Measurements from ENCODE around the gene NELFB.

- TF ChIP-seq JUND (IDR thresholded peaks at IDR 0.05), result no peak
- TF ChIP-seq, protein P1, sequence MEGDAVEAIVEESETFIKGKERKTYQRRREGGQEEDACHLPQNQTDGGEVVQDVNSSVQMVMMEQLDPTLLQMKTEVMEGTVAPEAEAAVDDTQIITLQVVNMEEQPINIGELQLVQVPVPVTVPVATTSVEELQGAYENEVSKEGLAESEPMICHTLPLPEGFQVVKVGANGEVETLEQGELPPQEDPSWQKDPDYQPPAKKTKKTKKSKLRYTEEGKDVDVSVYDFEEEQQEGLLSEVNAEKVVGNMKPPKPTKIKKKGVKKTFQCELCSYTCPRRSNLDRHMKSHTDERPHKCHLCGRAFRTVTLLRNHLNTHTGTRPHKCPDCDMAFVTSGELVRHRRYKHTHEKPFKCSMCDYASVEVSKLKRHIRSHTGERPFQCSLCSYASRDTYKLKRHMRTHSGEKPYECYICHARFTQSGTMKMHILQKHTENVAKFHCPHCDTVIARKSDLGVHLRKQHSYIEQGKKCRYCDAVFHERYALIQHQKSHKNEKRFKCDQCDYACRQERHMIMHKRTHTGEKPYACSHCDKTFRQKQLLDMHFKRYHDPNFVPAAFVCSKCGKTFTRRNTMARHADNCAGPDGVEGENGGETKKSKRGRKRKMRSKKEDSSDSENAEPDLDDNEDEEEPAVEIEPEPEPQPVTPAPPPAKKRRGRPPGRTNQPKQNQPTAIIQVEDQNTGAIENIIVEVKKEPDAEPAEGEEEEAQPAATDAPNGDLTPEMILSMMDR (IDR thresholded peaks at IDR 0.05; ENCODE audit: low read depth, low read length, missing input control), result no peak
- TF ChIP-seq, protein P2, sequence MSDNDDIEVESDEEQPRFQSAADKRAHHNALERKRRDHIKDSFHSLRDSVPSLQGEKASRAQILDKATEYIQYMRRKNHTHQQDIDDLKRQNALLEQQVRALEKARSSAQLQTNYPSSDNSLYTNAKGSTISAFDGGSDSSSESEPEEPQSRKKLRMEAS (IDR thresholded peaks at IDR 0.05), result no peak
- no peak for TF ChIP-seq GABPA (IDR thresholded peaks at IDR 0.05 in 1 of 2, conservative IDR thresholded peaks at IDR 0.05 in 1 of 2)
- TF ChIP-seq YY1 (IDR thresholded peaks at IDR 0.05), result no peak
- TF ChIP-seq RAD21 (IDR thresholded peaks at IDR 0.05), result no peak
- TF ChIP-seq, protein P3, sequence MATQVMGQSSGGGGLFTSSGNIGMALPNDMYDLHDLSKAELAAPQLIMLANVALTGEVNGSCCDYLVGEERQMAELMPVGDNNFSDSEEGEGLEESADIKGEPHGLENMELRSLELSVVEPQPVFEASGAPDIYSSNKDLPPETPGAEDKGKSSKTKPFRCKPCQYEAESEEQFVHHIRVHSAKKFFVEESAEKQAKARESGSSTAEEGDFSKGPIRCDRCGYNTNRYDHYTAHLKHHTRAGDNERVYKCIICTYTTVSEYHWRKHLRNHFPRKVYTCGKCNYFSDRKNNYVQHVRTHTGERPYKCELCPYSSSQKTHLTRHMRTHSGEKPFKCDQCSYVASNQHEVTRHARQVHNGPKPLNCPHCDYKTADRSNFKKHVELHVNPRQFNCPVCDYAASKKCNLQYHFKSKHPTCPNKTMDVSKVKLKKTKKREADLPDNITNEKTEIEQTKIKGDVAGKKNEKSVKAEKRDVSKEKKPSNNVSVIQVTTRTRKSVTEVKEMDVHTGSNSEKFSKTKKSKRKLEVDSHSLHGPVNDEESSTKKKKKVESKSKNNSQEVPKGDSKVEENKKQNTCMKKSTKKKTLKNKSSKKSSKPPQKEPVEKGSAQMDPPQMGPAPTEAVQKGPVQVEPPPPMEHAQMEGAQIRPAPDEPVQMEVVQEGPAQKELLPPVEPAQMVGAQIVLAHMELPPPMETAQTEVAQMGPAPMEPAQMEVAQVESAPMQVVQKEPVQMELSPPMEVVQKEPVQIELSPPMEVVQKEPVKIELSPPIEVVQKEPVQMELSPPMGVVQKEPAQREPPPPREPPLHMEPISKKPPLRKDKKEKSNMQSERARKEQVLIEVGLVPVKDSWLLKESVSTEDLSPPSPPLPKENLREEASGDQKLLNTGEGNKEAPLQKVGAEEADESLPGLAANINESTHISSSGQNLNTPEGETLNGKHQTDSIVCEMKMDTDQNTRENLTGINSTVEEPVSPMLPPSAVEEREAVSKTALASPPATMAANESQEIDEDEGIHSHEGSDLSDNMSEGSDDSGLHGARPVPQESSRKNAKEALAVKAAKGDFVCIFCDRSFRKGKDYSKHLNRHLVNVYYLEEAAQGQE (IDR thresholded peaks at IDR 0.05), result no peak
- no peak for TF ChIP-seq HNF4A (conservative IDR thresholded peaks at IDR 0.05)
- no peak for TF ChIP-seq ATF3 (IDR thresholded peaks at IDR 0.05)
- no peak for TF ChIP-seq EGR1 (IDR thresholded peaks at IDR 0.05; ENCODE audit: low read depth in 2 of 2)
- no peak for TF ChIP-seq ZBTB33 (IDR thresholded peaks at IDR 0.05)
- TF ChIP-seq SP1 (IDR thresholded peaks at IDR 0.05), result no peak
- TF ChIP-seq FOXA1 (IDR thresholded peaks at IDR 0.05), result no peak
Measured at GRCh38 chr9:137206602-137207001, 48.5 kb upstream of the NELFB start.
